Caco-2 (cell line): ENCODE measurements around the gene ADO. TPM values are rescaled to one million over a fixed set of nuclear protein-coding genes. Genes with fewer than 3 reads are reported as not detected.

ENCODE experiments used
- BruUV-seq: library from RNA; stranded (reverse); fragments of 400-500 nt; replicated peaks from 2 replicates; lab custom pipeline; 2021; lab: Mats Ljungman, UMichigan
- CTCF ChIA-PET: fragments of 300-600 bp; sonication (Branson Sonifier 250); formaldehyde crosslinking; loops from one replicate; lab custom pipeline; 2022; ENCODE audit warnings: antibody characterized with exemption; lab: Charles Lee
- POLR2A ChIA-PET: fragments of 300-600 bp; sonication (Branson Sonifier 250); formaldehyde crosslinking; loops from one replicate; lab custom pipeline; 2022; ENCODE audit warnings: antibody characterized with exemption; lab: Charles Lee
- DNase-seq, 2 experiments: peaks; one replicate each; pipeline versions ENCODE4 v3.0.0 to v3.0.0-alpha.2; 2020 to 2022
- H3K27me3 ChIP-seq: replicated peaks from 2 replicates; pipeline ENCODE4 v1.6.0; 2011; ENCODE audit warnings: low read length; ENCODE audit not compliant: control insufficient read depth, insufficient read depth
- H3K36me3 ChIP-seq: 2 replicates; pipeline ENCODE4 v1.5.1; 2011; ENCODE audit warnings: low read length; ENCODE audit not compliant: control insufficient read depth, insufficient read depth
- H3K4me1 ChIP-seq: fragments of 250-450 bp; sonication (Bioruptor Pico); 2 replicates; pipeline ENCODE4 v1.5.1; 2020; ENCODE audit warnings: mild to moderate bottlenecking
- H3K4me3 ChIP-seq: 2 replicates; pipeline ENCODE4 v1.5.1; 2011; ENCODE audit warnings: low read depth, mild to moderate bottlenecking, control low read depth, low read length
- H3K9me3 ChIP-seq: fragments of 250-450 bp; sonication (Bioruptor Pico); 2 replicates; pipeline ENCODE4 v1.5.1; 2020; ENCODE audit warnings: mild to moderate bottlenecking, moderate library complexity
- H3K27ac Mint-ChIP-seq: one replicate; pipeline ENCODE4 v1.8.0; 2022; ENCODE audit warnings: mixed read lengths; ENCODE audit not compliant: unreplicated experiment
- H3K27me3 Mint-ChIP-seq: one replicate; pipeline ENCODE4 v1.8.0; 2022; ENCODE audit warnings: mixed read lengths; ENCODE audit not compliant: insufficient read depth, unreplicated experiment
- H3K36me3 Mint-ChIP-seq: one replicate; pipeline ENCODE4 v1.8.0; 2022; ENCODE audit warnings: mild to moderate bottlenecking, mixed read lengths; ENCODE audit not compliant: insufficient read depth, unreplicated experiment
- H3K4me1 Mint-ChIP-seq: one replicate; pipeline ENCODE4 v1.8.0; 2022; ENCODE audit warnings: low read depth, mixed read lengths; ENCODE audit not compliant: unreplicated experiment
- H3K4me3 Mint-ChIP-seq: one replicate; pipeline ENCODE4 v1.8.0; 2022; ENCODE audit warnings: mild to moderate bottlenecking, moderate library complexity, mixed read lengths; ENCODE audit not compliant: unreplicated experiment
- H3K9me3 Mint-ChIP-seq: one replicate; pipeline ENCODE4 v1.8.0; 2022; ENCODE audit warnings: mixed read lengths; ENCODE audit not compliant: unreplicated experiment
- intact Hi-C: fragments of 100-400 bp; cut with micrococcal nuclease; formaldehyde crosslinking; loops from one replicate; pipeline ENCODE4 v1.10.0; 2022; ENCODE audit not compliant: unreplicated experiment
- total RNA-seq: library from RNA; stranded (reverse); gene quantifications from 2 replicates; pipeline ENCODE4 v1.2.3, GENCODE V29; 2022
- TF ChIP-seq, protein P1 (sequence below), 2 experiments: fragments of 200-600 bp in 1 of 2; IDR thresholded peaks; 1 replicate in 1 of 2; 2 replicates in 1 of 2; pipeline versions ENCODE4 v1.5.1 to v1.8.0; 2011 to 2022; ENCODE audit warnings: antibody characterized with exemption in 1 of 2, control low read depth in 1 of 2, inconsistent platforms in 1 of 2, low read depth in 1 of 2, low read length in 1 of 2, mild to moderate bottlenecking in 1 of 2, moderate library complexity in 1 of 2; ENCODE audit not compliant: insufficient read depth in 1 of 2, severe bottlenecking in 1 of 2, unreplicated experiment in 1 of 2

Gene ADO
- total RNA-seq, 1 experiment from 2014 or later = 34.1 TPM

DNA sequence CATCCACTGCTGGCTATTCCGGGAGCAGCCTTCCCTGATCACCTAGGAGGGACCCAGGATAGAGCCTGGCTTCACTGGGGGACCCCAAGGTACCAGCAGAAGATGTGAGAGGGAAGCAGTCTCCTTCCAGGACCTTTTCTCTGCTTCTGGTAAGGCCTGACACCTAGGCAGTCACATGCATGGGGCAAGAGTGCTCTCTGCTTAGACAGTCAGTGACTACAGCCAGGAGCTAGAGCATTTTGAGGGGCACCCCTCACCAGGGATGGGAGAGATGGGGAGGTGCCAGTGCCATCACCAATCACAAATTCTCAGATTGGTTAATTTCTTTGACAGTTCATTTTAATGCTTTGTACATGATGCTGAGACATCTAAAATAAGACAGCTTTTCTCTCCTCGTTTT, 13.9 kb upstream of the ADO start:
- no TSS peak for BruUV-seq
- TF ChIP-seq, protein P1, sequence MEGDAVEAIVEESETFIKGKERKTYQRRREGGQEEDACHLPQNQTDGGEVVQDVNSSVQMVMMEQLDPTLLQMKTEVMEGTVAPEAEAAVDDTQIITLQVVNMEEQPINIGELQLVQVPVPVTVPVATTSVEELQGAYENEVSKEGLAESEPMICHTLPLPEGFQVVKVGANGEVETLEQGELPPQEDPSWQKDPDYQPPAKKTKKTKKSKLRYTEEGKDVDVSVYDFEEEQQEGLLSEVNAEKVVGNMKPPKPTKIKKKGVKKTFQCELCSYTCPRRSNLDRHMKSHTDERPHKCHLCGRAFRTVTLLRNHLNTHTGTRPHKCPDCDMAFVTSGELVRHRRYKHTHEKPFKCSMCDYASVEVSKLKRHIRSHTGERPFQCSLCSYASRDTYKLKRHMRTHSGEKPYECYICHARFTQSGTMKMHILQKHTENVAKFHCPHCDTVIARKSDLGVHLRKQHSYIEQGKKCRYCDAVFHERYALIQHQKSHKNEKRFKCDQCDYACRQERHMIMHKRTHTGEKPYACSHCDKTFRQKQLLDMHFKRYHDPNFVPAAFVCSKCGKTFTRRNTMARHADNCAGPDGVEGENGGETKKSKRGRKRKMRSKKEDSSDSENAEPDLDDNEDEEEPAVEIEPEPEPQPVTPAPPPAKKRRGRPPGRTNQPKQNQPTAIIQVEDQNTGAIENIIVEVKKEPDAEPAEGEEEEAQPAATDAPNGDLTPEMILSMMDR (IDR thresholded peaks at IDR 0.05; ENCODE audit: insufficient read depth in 1 of 2, low read depth in 1 of 2, low read length in 1 of 2, severe bottlenecking in 1 of 2, unreplicated experiment in 1 of 2) = no peak
- Histone ChIP-seq H3K4me1 (no peaks in the 10 kb centered on the region), H3K9me3 (0 out of 2 replicates have a peak, but pooled peaks cover 3% of the 10 kb centered on the region), H3K27me3 (no peaks in the 10 kb centered on the region), H3K36me3 (no peaks in the 10 kb centered on the region), H3K4me3 (no peak overlapping the region)
- DNase-seq = no peak
- Mint-ChIP-seq H3K4me3 (no peak overlapping the region), H3K9me3 (peaks cover 2% of the 10 kb centered on the region), H3K36me3 (no peaks in the 10 kb centered on the region), H3K4me1 (no peaks in the 10 kb centered on the region), H3K27ac (no peak overlapping the region), H3K27me3 (peaks cover 10% of the 10 kb centered on the region)
- ChIA-PET POLR2A (no interaction called here), CTCF (no interaction called here)
- intact Hi-C loops = no loop called here

DNA sequence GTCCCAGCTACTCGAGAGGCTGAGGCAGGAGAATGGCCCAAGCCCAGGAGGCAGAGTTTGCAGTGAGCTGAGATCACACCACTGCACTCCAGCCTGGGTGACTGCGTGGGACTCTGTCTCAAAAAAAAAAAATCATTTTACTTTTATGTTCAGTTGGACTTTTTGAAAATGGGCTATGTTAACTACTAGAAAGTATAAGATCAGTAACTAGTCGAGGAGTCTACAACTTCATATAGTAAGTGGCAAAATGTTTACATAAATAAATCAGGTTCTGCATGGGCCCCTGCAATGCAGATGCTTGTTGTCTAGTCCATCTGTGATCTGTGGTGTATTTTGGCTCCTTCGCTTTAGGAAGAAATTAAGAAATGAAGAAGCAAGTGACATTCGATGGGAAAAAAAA, 12.3 kb upstream of the ADO start:
- no peaks in the 10 kb centered on the region for H3K4me1 ChIP-seq
- H3K27ac Mint-ChIP-seq = no peak overlapping the region
- peaks cover 14% of the 10 kb centered on the region for H3K27me3 Mint-ChIP-seq
- no TSS peak for BruUV-seq
- no peaks in the 10 kb centered on the region for H3K36me3 ChIP-seq
- TF ChIP-seq, protein P1 (IDR thresholded peaks at IDR 0.05; ENCODE audit: insufficient read depth in 1 of 2, low read depth in 1 of 2, low read length in 1 of 2, severe bottlenecking in 1 of 2, unreplicated experiment in 1 of 2) = no peak
- H3K9me3 Mint-ChIP-seq = no peaks in the 10 kb centered on the region
- intact Hi-C loops = no loop called here
- H3K4me3 Mint-ChIP-seq = no peak overlapping the region
- no peaks in the 10 kb centered on the region for H3K9me3 ChIP-seq
- no peaks in the 10 kb centered on the region for H3K36me3 Mint-ChIP-seq
- no peak for DNase-seq
- H3K4me3 ChIP-seq = no peak overlapping the region
- ChIA-PET CTCF (no interaction called here), POLR2A (no interaction called here)
- H3K27me3 ChIP-seq = no peaks in the 10 kb centered on the region
- no peaks in the 10 kb centered on the region for H3K4me1 Mint-ChIP-seq

DNA sequence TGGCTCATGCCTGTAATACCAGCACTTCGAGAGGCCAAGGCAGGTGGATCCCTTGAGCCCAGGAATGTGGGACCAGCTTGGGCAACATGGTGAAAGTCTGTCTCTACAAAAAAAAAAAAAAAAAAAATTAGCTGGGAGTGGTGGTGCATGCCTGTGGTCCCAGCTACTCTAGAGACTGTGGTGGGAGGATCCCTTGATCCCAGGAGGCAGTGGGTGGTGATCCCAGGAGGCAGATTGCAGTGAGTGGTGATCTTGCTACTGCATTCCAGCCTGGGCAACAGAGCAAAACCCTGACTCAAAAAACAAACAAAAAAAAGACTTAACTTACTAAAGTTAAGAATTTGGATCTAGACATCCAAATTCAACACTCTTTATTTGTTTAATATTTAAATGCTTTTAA, 10.2 kb upstream of the ADO start:
- CTCF ChIA-PET = no interaction called here

More for the DNA sequence above, 10.2 kb upstream of the ADO start:
- no peaks in the 10 kb centered on the region for H3K9me3 ChIP-seq
- H3K9me3 Mint-ChIP-seq = no peaks in the 10 kb centered on the region
- H3K27ac Mint-ChIP-seq = no peak overlapping the region
- H3K36me3 Mint-ChIP-seq = no peaks in the 10 kb centered on the region
- H3K4me1 ChIP-seq = no peaks in the 10 kb centered on the region
- H3K27me3 ChIP-seq = no peaks in the 10 kb centered on the region
- intact Hi-C loops = no loop called here
- H3K4me1 Mint-ChIP-seq = no peaks in the 10 kb centered on the region
- H3K36me3 ChIP-seq = no peaks in the 10 kb centered on the region
- POLR2A ChIA-PET = no interaction called here
- H3K4me3 ChIP-seq = no peak overlapping the region
- no peak for DNase-seq
- TF ChIP-seq, protein P1 (IDR thresholded peaks at IDR 0.05; ENCODE audit: insufficient read depth in 1 of 2, low read depth in 1 of 2, low read length in 1 of 2, severe bottlenecking in 1 of 2, unreplicated experiment in 1 of 2) = no peak
- H3K4me3 Mint-ChIP-seq = no peak overlapping the region
- peaks cover 14% of the 10 kb centered on the region for H3K27me3 Mint-ChIP-seq
- no TSS peak for BruUV-seq
